GM20431 (cell line): Measurements from ENCODE around the gene NUBP2.

ENCODE experiments used
- in situ Hi-C: fragments of 300-500 bp; cut with MseI, MboI; formaldehyde crosslinking; loops from one replicate; pipeline ENCODE4 v1.15.0; 2020; ENCODE audit warnings: low sequenced_read_pairs; ENCODE audit not compliant: unreplicated experiment

NUBP2 gene

GRCh38 chr16:1770328-1771187, 12.2 kb upstream of the NUBP2 start:
- in situ Hi-C loops: no loop called here

DNA sequence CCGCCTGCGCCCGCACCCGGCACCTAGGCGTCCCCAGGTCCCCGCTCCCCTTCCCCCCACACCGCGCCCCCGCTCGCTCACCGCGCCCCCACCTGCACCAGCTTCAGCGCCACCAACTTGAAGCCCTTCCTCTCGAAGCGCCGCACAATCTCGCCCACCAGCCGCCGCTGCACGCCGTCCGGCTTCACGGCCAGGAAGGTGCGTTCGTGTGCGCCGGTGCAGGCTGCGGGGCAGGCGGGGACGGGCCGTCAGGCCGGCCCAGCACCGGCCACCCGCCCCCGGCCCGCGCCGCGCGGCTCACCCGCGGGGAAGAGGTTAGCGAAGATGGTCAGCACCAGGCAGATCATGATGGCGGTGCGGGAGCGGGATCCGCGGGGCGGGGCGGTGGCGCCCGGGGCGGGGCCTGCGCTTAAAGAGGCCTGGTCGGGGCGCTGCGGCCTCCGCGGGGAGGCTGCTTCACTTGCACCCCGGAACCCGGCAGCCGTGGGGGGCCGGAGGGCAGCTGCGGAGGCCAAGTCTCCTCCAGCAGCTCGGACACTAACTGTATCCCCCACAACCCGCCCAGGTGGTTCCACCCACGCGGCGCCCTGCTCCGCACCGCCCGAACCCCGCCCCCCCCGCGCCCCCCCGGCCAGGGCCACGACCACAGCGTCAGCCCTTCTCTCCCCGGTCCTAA, 11.4 kb upstream of the NUBP2 start, which contains the start of gene NME3:
Gene NME3, minus strand, starts transcription at position 356 of the 676 bp plus-strand sequence. Its CDS starts 9 bp downstream, at position 347.
- in situ Hi-C loops: no loop called here

DNA sequence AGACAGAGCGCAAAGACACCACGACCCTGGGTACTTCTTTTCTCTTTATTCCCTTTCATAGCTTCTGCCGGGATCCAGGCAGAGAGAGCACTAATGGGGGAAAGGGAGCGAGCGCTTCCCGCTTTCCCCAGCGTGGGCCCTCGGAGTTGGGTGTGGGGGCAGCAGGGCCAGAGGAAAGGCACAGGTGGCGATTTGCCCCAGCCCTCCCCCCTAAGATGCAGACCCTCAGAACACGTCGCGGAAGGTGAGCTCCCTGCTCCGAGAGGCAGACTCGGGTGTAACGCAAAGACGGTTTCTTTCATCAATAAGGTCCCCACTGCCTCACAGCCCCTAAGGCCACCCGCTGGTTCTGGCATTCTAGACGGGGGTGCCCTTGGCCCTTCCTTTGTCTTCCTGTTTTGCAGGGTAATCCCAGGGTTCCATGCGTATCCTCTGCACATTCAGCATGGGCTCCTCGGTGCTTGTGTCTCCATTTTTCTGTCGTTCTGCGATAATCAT, 10.8 kb upstream of the NUBP2 start:
- in situ Hi-C loops: no loop called here

DNA sequence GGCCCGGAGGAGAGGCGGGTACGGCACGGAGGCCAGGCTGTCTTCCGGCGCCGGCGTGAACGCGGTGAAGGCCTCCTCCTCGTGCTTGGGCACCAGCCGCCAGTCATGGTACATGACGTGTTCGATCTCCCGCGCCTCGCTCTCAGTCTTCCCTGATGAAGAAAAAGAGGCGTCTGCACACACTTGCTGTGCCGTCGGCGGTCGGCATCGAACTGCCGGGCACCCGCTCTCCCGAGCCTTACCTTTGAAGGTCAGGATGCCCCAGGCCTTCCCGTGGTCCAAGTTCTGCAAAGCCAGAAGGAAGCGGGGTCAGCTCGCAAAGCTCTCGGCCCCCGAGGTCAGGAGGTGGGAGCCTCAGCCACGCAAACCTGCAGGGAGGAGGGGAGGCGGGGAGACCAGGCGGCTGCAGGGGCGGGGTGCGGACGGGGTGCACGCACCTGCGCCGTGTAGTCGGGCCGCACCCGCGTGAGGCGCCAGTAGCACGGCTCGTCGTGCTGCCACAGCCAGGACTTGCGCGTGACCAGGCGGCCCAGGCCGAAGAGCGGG, 10.3 kb upstream of the NUBP2 start, which contains the start of gene EME2:
Gene EME2, plus strand, starts transcription at position 449 of the 546 bp plus-strand sequence. CDS start 418 bp downstream, outside the sequence.
- in situ Hi-C loops: no loop called here

- in situ Hi-C loops: no loop called here
Observed at GRCh38 chr16:1772908-1773702, 9.7 kb upstream of the NUBP2 start, which contains the start of gene MRPS34. TSS of gene MRPS34 (minus strand) at chr16:1773134. CDS start at chr16:1773119, 15 bp downstream.

GRCh38 chr16:1773703-1774447, 8.9 kb upstream of the NUBP2 start:
- in situ Hi-C loops: no loop called here

- in situ Hi-C loops: no loop called here
Observed at GRCh38 chr16:1774448-1774780, 8.3 kb upstream of the NUBP2 start.

DNA sequence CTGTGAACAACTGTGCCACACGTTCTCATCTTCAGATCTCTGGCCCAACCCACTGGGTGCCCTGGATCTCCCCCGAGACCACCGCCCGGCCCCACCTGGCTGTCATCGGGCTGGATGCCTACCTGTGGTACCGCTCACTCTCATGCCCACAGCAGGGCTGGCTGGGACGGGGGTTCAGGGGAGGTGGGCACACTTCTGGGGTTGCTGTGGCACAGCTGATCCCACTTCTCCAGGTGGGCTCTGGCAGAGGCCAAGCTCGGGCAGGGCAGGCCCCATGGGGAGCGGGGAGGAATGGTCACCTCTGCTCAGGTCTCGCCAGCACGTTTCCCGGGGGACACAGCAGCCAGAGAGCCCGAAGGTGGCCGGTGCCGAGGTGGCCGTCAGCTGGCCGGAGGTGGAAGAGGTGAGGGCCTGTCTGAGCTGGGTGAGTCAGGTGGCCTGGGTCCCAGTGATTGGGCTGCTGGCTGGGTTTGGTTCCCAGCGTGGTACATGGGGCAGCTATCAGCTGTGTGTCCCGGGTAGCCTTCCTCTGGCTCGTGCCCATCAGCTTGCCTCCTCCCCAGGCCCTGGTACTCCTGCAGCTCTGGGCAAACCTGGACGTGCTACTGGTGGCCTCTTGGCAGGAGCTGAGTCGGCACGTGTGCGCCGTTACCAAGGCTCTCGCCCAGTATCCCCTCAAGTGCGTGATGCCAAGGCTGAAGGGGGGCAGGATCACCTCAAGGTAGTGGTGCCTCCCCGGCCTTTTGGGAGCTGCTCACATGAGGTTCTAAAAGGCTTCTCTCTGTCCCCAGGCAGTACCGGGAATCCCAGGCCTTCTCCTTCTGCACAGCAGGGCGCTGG, 7.5 kb upstream of the NUBP2 start:
- in situ Hi-C loops: no loop called here

GRCh38 chr16:1775846-1776671, 6.7 kb upstream of the NUBP2 start:
- in situ Hi-C loops: no loop called here

DNA sequence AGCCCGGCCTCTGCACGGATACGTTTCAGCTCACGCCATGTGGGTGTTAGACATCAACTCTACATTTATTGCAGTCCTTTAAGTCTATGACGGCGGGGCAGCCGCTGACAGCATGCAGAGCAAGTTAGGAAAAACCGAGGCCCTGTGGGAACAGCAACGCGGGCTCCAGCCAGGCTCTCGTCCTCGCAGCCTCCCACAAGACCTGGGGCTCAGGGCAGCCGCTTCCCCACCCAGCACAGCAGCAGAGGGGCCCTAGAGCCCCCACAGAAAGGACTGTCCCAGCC, 6.1 kb upstream of the NUBP2 start:
- in situ Hi-C loops: no loop called here

GRCh38 chr16:1776991-1777374, 5.8 kb upstream of the NUBP2 start:
- in situ Hi-C loops: no loop called here

- in situ Hi-C loops: no loop called here
Observed at GRCh38 chr16:1777375-1778199, 5.2 kb upstream of the NUBP2 start.

DNA sequence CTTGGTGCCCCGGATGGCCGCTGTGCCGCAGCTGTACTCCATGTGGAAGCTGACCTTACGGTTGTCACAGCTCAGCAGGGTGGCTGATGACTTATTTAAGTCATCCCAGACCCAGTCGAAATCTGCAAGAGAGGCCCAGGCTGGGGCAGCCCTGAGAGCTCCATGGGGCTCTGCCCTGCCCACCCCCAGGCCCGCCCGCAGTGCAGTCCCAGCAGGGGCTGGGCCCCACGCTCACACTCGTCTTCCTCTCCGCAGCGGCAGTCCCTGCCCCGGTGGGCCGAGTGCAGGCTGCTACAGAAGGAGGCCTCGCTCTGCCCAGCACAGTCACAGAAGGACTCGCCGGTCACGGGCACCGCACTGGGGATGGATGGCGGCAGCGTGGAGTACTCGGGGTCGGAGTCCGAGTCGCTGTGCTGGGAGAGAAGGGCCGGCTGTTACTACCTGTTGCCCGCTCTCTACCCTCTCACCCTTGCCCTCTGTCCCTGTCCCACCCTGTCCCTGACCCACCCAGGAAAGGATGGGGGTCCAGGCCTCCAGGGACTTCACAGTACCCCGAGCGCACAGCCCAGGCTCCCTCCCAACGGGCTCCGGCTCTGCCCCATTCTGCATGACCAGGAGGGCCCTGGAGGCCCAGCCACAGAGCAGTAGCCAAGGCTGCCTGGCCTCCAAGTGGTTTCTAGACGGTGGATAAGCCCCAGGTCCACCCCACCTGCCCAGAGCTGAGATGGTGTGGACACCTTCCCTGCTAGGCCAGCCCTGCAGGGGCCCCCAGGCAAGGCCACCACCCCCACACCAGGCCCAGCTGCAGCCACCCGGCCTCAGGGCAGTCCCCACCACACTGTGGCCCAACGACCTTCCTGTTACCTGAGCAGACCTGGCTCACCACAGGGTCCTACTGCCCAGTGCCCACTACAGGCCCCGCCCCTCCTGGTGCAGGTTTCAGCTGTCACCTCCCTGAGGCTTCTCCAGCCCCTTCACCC, 4.3 kb upstream of the NUBP2 start:
- in situ Hi-C loops: no loop called here

GRCh38 chr16:1779234-1779701, 3.5 kb upstream of the NUBP2 start:
- in situ Hi-C loops: no loop called here

DNA sequence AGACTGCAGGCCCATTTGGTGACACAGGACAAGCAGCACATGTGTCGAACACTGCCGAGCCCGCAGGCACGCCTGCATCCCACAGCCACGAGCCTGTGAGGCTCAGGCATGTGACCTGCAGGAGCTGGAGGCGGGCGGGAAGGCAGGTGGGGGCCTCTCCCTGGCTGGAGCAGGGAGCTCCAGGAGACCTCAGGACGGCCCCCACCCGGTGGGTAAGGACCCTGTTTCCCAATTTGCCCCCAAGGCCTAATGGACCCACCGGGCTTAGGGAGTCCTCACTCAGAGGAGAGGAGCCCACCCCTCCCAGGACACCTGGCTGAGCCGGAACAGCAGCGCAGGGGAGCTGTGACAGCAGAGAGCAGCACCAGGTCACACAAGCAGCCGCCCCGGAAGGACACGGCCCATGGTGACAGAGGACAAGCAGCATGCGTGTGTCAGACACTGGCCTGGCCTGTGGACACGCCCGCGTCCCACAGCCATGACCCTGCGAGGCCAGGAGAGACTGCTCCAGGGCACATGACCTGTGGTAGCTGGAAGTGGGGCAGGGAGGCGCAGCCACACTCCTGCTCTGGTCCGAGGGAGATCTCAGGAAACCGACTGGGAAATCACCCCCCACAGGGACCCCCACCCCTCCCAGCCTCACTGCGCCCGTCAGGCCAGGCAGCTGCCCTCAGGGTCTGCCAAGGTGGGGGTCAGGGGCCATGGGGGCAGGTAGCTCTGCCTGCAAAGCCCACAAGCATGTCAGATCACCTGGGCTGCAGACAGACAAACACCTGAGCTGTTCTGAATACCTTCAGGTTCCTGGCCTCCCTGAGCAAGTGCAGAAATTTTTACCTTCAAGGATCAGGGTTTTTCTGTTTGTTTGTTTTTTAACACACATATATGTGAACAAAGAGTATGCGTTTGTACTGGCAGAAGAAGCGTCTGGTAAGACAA, 2.8 kb upstream of the NUBP2 start:
- in situ Hi-C loops: no loop called here
